Limb (tissue), 2 donors: ENCODE results near the gene MCTP2.

Experiments used
- DNase-seq, 2 donors: peaks; one replicate each; pipeline ENCODE4 v3.0.0-alpha.2; 2016; ENCODE audit errors: extremely low spot score in 2 of 2

MCTP2 gene

GRCh38 chr15:94263341-94264273 is 32.2 kb downstream of the MCTP2 start:
- DNase-seq = peak in 1 of 2 donors; percentile 18

DNA sequence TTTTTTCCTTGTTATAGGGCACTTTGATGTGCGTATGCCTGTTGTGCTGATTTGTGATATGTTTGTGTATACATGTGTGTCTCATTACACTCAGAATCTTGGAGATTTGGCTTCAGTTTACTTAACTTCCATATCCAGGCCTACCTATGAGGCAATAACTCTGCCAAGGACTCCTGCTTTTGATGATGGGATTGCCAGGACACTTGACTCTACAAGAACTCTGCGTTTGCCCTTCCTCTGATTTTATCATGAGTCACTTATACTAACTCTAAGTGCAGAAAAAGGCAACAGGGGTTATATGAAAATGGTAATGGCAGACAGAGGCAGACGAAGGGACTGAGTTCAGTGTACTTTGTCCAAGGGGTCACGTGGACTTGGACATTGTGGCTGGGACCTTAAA is 33.6 kb downstream of the MCTP2 start:
- DNase-seq = no peak

- DNase-seq = no peak
Measured at GRCh38 chr15:94265982-94266381, 34.6 kb downstream of the MCTP2 start.

DNA sequence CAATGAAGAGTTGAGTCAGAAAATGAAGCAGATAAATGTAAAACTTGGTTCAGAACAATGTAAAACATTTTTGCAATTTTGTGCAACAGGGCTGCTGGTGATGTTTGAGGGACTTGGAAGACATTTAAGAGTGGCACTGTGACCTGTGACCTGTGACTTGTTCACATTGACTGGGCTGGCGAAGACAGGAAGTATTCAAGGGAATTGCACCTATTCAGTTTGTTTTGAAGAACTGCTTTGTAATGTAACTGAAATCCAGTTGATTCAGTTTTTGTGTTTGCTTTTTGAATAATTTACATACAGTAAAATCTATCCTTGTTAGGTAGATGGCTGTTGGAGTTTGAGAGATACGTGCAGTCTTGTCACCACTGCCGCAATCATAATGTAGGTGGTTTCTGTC is 35.4 kb downstream of the MCTP2 start:
- DNase-seq = no peak

GRCh38 chr15:94269954-94270353 is 38.6 kb downstream of the MCTP2 start:
- no peak for DNase-seq

- DNase-seq = no peak
Measured at GRCh38 chr15:94270570-94270969, 39.2 kb downstream of the MCTP2 start.

DNA sequence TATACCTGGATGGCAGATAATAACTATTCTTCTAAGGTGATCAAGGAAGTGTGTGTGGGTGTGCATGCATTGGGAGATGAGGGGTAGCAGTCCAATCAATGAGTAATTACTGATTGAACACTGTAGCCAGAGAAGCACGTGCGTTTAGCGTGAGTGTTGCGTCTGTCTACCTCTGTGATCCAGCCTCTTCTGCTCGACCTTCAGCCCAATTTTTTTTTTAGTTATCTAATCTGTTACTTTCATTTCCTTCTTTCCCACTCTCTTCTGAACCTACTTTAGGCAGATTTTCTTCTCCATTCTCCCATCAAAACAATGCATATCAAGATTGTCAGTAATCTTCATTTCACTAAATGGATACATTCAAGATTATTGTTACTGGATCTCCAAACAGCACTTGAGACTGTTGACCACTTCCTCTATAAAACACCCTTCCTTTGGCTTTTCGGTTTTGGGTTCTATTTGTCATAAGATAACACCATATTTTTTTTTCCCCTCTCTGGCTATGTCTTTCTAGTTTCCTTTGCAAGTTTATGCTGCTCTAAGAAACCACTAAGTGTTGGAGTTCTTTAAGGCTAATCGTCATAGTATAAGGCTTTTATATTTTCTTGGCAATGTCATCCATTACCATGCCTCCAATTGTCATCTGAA is 41.0 kb downstream of the MCTP2 start:
- no peak for DNase-seq

- DNase-seq = no peak
Measured at GRCh38 chr15:94273826-94274225, 42.5 kb downstream of the MCTP2 start.

DNA sequence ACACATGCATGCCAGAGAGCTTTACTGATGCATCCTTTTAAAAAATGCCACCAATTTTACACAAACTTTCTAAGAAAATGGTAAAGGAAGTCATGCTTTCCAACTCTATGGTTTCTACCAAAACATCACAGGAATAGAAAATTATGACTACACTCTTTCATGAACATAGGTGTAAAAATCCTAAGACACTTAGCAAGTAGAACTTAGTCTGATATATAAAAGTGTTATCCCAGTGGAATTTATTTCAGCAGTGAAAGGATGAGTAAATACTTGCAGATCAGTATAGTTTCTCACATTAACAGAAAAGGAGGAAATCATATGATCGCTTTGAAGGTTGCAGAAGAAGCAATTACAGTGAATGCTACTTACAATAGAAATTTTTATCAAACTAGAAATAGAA is 43.4 kb downstream of the MCTP2 start:
- no peak for DNase-seq

DNA sequence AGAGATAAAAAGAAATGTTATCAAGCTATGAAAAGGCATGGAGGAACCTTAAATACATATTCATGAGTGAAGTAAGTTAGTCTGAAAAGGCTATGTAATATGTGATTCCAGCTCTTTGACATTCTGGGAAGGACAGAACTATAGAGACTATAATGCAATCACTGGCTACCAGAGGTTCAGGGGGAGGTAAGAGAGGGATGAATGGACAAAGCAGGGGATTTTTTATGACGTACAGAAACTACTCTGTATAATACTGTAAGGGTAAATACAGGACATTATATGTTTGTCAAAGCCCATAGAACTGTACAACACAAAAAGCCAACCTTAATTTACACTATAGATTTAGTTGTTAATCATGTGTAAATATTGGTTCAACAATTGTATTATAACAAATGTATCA is 46.1 kb downstream of the MCTP2 start:
- DNase-seq = no peak

- no peak for DNase-seq
Measured at GRCh38 chr15:94279736-94280135, 48.4 kb downstream of the MCTP2 start.

GRCh38 chr15:94280301-94280700 is 48.9 kb downstream of the MCTP2 start:
- DNase-seq = no peak

DNA sequence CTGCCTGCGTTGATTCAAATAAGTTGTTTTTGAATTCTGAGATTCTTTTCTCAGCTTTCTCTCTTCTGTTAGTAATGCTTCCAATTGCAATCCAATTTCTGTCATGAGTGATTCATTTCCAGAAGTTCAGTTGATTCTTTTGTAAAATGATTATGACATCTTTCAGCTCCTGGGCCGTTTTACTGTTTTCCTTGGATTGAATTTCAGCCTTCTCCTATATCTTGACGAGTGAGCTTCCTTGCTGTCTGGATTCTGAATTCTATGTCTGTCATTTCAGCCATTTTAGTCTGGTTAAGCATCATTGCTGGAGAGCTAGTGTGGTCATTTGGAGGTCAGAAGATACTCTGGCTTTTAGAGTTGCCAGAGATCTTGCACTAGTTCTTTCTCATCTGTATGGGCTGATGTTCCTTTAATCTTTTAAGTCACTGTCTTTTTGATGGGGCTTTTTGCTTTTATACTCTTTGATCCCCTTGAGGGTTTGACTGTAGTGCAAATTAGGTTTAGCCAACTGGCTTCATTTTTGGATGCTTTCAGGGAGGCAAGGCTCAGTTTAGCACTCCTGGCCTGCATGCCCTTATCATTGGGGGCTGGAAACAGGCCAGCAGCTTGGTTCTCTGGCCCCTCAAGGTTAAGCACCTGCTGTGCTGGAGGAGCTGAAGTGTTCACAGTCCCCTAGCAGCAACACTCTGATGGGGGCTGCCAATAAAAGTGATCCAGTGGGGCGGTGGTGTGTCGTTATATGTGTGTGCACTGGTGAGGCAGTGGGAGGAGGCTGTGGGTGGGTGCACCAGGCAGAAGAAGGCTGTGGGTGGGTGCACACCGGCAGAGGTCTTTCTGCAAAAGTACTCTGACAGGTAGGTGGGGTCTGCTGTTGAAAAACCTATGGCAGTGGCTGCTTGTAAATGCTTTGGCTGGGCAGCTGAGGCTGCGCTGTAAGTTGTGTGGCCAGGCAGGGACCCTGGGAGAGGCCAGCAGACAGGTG is 51.2 kb downstream of the MCTP2 start:
- DNase-seq = no peak

- no peak for DNase-seq
Measured at GRCh38 chr15:94286583-94286982, 55.2 kb downstream of the MCTP2 start.

- DNase-seq = no peak
Measured at GRCh38 chr15:94287794-94288246, 56.5 kb downstream of the MCTP2 start.

DNA sequence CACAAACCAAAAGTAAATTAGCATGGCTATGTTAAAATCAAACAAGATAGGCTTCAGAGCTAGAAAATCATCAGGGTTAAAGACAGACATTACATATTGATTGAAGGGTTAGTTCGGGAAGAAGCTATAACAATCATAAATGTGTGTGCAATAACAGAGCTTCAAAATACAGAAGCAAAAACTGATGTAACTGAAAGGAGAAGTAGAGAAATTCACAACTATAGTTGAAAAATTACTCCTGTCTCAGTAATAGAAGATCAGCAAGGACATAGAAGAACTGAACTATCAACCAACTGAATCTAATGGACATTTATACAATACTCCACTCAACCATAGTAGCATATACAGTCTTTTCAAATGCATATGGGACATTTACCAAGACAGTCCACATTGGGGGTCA is 59.4 kb downstream of the MCTP2 start:
- no peak for DNase-seq

- no peak for DNase-seq
Measured at GRCh38 chr15:94293411-94294402, 62.3 kb downstream of the MCTP2 start.

DNA sequence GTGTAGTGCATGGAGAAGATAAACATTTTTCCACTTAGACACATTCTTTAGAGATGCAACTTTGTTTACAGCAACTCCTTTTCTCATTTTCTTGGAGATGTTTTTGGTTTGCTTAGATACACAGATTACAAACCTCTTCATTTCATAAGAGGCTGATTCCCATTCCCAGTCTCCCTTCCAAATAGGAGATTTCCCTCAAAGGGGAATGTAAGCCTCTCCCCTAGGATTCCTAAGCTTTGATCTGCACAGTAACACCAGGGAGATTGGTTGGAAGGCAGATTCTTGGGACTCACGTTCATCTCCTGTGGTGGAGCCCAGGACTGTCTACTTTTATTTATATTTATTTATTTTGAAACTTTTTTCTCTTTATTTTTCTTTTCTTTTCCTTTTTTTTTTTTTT is 63.2 kb downstream of the MCTP2 start:
- no peak for DNase-seq

DNA sequence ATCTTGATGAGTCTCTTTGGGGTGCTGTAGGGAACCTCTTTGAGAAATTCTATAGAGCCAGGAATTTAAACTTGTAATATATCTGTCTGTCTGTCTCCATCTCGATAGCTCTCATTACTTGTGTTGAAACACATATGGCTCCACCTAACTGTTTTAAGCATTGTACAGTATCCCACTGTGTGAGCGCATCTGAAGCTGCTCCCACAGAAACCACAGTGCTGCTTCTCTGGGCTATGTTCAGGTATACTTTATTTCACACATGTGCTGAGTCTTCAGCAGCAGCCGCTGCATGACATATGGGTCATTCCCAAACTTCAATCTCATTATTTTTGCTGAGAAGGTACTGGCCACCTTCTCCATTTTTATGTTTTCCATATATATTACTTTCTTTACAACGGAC is 63.9 kb downstream of the MCTP2 start:
- DNase-seq = no peak

GRCh38 chr15:94296717-94297116 is 65.4 kb downstream of the MCTP2 start:
- no peak for DNase-seq
